ENCODE data around the gene CYP24A1. TPM values are rescaled to one million over a fixed set of nuclear protein-coding genes. Genes with fewer than 3 reads are reported as not detected.

Gene CYP24A1
- total RNA-seq, 1 experiment from 2014 or later: 1.2 TPM

GRCh38 chr20:54112221-54112884, 61.4 kb downstream of the CYP24A1 start:
- Histone ChIP-seq H3K36me3 (ENCODE audit: low read depth, low read length) (no peaks in the 10 kb centered on the region), H3K4me3 (ENCODE audit: low read length) (no peak overlapping the region), H3K79me2 (ENCODE audit: low read length) (no peaks in the 10 kb centered on the region), H3K4me1 (ENCODE audit: insufficient read depth, low read length) (peaks cover 17% of the 10 kb centered on the region), H4K20me1 (ENCODE audit: low read length) (no peaks in the 10 kb centered on the region), H3K9ac (ENCODE audit: low read length) (no peak overlapping the region), H2AFZ (ENCODE audit: low read length) (no peak overlapping the region), H3K9me2 (replicated peaks; ENCODE audit: low read length) (no peaks in the 10 kb centered on the region), H3F3A (ENCODE audit: low read length, unreplicated experiment) (peaks cover 4% of the 10 kb centered on the region), H3K9me3 (ENCODE audit: low read length) (no peaks in the 10 kb centered on the region), H3K27ac (ENCODE audit: low read length) (no peak overlapping the region), H3K27me3 (ENCODE audit: low read length) (no peaks in the 10 kb centered on the region), H3K4me2 (ENCODE audit: low read length) (no peak overlapping the region)
- POLR2A ChIA-PET (ENCODE audit: unreplicated experiment): no interaction called here
- TF ChIP-seq EZH2 (IDR thresholded peaks at IDR 0.05; ENCODE audit: low read length, unreplicated experiment) (no peak), CTCF (conservative IDR thresholded peaks at IDR 0.05; ENCODE audit: low read depth, low read length) (no peak), EZH2phosphoT487 (IDR thresholded peaks at IDR 0.05; ENCODE audit: borderline replicate concordance, low read length) (no peak)
- ATAC-seq (no peak), DNase-seq (no peak)
- no TSS peak for BruUV-seq (replicated peaks)
- intact Hi-C loops (cut with micrococcal nuclease): no loop called here
- CTCF ChIA-PET: no interaction called here

- peaks cover 4% of the 10 kb centered on the region for H3F3A ChIP-seq (ENCODE audit: low read length, unreplicated experiment)
- CTCF ChIA-PET: no interaction called here
- intact Hi-C loops (cut with micrococcal nuclease): no loop called here
Observed at GRCh38 chr20:54111460-54111859, 62.3 kb downstream of the CYP24A1 start.

GRCh38 chr20:54110457-54110856, 63.3 kb downstream of the CYP24A1 start:
- Histone ChIP-seq H3K4me2 (ENCODE audit: low read length) (no peak overlapping the region), H3K4me1 (ENCODE audit: insufficient read depth, low read length) (peaks cover 9% of the 10 kb centered on the region), H4K20me1 (ENCODE audit: low read length) (no peaks in the 10 kb centered on the region), H3K9me2 (replicated peaks; ENCODE audit: low read length) (no peaks in the 10 kb centered on the region), H3K4me3 (ENCODE audit: low read length) (no peak overlapping the region), H3K27me3 (ENCODE audit: low read length) (no peaks in the 10 kb centered on the region), H3K79me2 (ENCODE audit: low read length) (no peaks in the 10 kb centered on the region), H2AFZ (ENCODE audit: low read length) (no peak overlapping the region), H3K36me3 (ENCODE audit: low read depth, low read length) (no peaks in the 10 kb centered on the region), H3K27ac (ENCODE audit: low read length) (no peak overlapping the region), H3K9me3 (ENCODE audit: low read length) (no peaks in the 10 kb centered on the region), H3K9ac (ENCODE audit: low read length) (no peak overlapping the region), H3F3A (ENCODE audit: low read length, unreplicated experiment) (peaks cover 1% of the 10 kb centered on the region)
- CTCF ChIA-PET: no interaction called here
- intact Hi-C loops (cut with micrococcal nuclease): no loop called here
- POLR2A ChIA-PET (ENCODE audit: unreplicated experiment): no interaction called here
- TF ChIP-seq CTCF (conservative IDR thresholded peaks at IDR 0.05; ENCODE audit: low read depth, low read length) (no peak), EZH2 (IDR thresholded peaks at IDR 0.05; ENCODE audit: low read length, unreplicated experiment) (no peak), EZH2phosphoT487 (IDR thresholded peaks at IDR 0.05; ENCODE audit: borderline replicate concordance, low read length) (no peak)
- no peak for ATAC-seq
- no TSS peak for BruUV-seq (replicated peaks)
- DNase-seq: no peak

More at GRCh38 chr20:54111460-54111859, 62.3 kb downstream of the CYP24A1 start:
- no TSS peak for BruUV-seq (replicated peaks)
- no peaks in the 10 kb centered on the region for H3K36me3 ChIP-seq (ENCODE audit: low read depth, low read length)
- H3K4me2 ChIP-seq (ENCODE audit: low read length): no peak overlapping the region
- H3K4me3 ChIP-seq (ENCODE audit: low read length): no peak overlapping the region
- H3K79me2 ChIP-seq (ENCODE audit: low read length): no peaks in the 10 kb centered on the region
- no peak overlapping the region for H2AFZ ChIP-seq (ENCODE audit: low read length)
- no peaks in the 10 kb centered on the region for H3K9me3 ChIP-seq (ENCODE audit: low read length)
- H3K27ac ChIP-seq (ENCODE audit: low read length): no peak overlapping the region
- peaks cover 17% of the 10 kb centered on the region for H3K4me1 ChIP-seq (ENCODE audit: insufficient read depth, low read length)
- no peaks in the 10 kb centered on the region for H4K20me1 ChIP-seq (ENCODE audit: low read length)
- H3K9me2 ChIP-seq (replicated peaks; ENCODE audit: low read length): no peaks in the 10 kb centered on the region
- no peaks in the 10 kb centered on the region for H3K27me3 ChIP-seq (ENCODE audit: low read length)
- TF ChIP-seq EZH2phosphoT487 (IDR thresholded peaks at IDR 0.05; ENCODE audit: borderline replicate concordance, low read length): no peak
- DNase-seq (no peak), ATAC-seq (no peak)
- H3K9ac ChIP-seq (ENCODE audit: low read length): no peak overlapping the region
- POLR2A ChIA-PET (ENCODE audit: unreplicated experiment): no interaction called here

All from PC-3 (cell line).